ENCODE data around the gene OGFR. TPM values are rescaled to one million over a fixed set of nuclear protein-coding genes. Genes with fewer than 3 reads are reported as not detected.

The OGFR gene
- total RNA-seq, 1 experiment from 2014 or later, result 31.0 TPM

GRCh38 chr20:62823688-62824475, 19.2 kb downstream of the OGFR start:
- Mint-ChIP-seq H3K27ac (ENCODE audit: low read depth, unreplicated experiment) (no peak overlapping the region), H3K36me3 (ENCODE audit: insufficient read depth, unreplicated experiment) (no peaks in the 10 kb centered on the region), H3K27me3 (ENCODE audit: insufficient read depth, unreplicated experiment) (no peaks in the 10 kb centered on the region), H3K4me3 (ENCODE audit: unreplicated experiment) (no peak overlapping the region), H3K9me3 (ENCODE audit: unreplicated experiment) (no peaks in the 10 kb centered on the region), H3K4me1 (ENCODE audit: insufficient read depth, unreplicated experiment) (peaks cover under 1% of the 10 kb centered on the region)
- ChIA-PET CTCF (interaction anchor here (0.6 to 2.3 kb wide), 6 partner anchors 15 to 98 kb away, joined by 3 to 14 read pairs (median 4); no protein-coding TSS in a partner anchor), POLR2A (interaction anchor here (0.6 kb wide), 1 partner anchor 38 kb away, joined by 3 read pairs; the partner anchor contains the start of gene TCFL5)
- DNase-seq (ENCODE audit: unreplicated experiment), result no peak
- intact Hi-C loops (cut with micrococcal nuclease), result loop anchor here (5.0 kb wide), 1 partner anchor 38 kb away; the partner anchor contains the start of gene TCFL5
- TF ChIP-seq CTCF (IDR thresholded peaks at IDR 0.05; ENCODE audit: unreplicated experiment), result no peak
- no TSS peak for BruUV-seq (replicated peaks)

- no peak overlapping the region for H3K4me3 Mint-ChIP-seq (ENCODE audit: unreplicated experiment)
- no peaks in the 10 kb centered on the region for H3K9me3 Mint-ChIP-seq (ENCODE audit: unreplicated experiment)
- BruUV-seq (replicated peaks), result no TSS peak
- H3K36me3 Mint-ChIP-seq (ENCODE audit: insufficient read depth, unreplicated experiment), result no peaks in the 10 kb centered on the region
- TF ChIP-seq CTCF (IDR thresholded peaks at IDR 0.05; ENCODE audit: unreplicated experiment), result no peak
- no peak overlapping the region for H3K27ac Mint-ChIP-seq (ENCODE audit: low read depth, unreplicated experiment)
- intact Hi-C loops (cut with micrococcal nuclease), result loop anchor here (5.0 kb wide), 1 partner anchor 38 kb away; the partner anchor contains the start of gene TCFL5
- DNase-seq (ENCODE audit: unreplicated experiment), result no peak
- ChIA-PET POLR2A (interaction anchor here (0.5 kb wide), 1 partner anchor 11 kb away, joined by 3 read pairs; no protein-coding TSS in a partner anchor), CTCF (no interaction called here)
- no peaks in the 10 kb centered on the region for H3K27me3 Mint-ChIP-seq (ENCODE audit: insufficient read depth, unreplicated experiment)
- H3K4me1 Mint-ChIP-seq (ENCODE audit: insufficient read depth, unreplicated experiment), result no peaks in the 10 kb centered on the region
Measured at GRCh38 chr20:62824476-62825332, 20.1 kb downstream of the OGFR start.

GRCh38 chr20:62825333-62825985, 20.8 kb downstream of the OGFR start:
- Mint-ChIP-seq H3K27me3 (ENCODE audit: insufficient read depth, unreplicated experiment) (no peaks in the 10 kb centered on the region), H3K4me3 (ENCODE audit: unreplicated experiment) (no peak overlapping the region), H3K9me3 (ENCODE audit: unreplicated experiment) (no peaks in the 10 kb centered on the region), H3K27ac (ENCODE audit: low read depth, unreplicated experiment) (no peak overlapping the region), H3K36me3 (ENCODE audit: insufficient read depth, unreplicated experiment) (no peaks in the 10 kb centered on the region), H3K4me1 (ENCODE audit: insufficient read depth, unreplicated experiment) (no peaks in the 10 kb centered on the region)
- ChIA-PET POLR2A (interaction anchor here (0.5 kb wide), 1 partner anchor 12 kb away, joined by 3 read pairs; no protein-coding TSS in a partner anchor), CTCF (no interaction called here)
- intact Hi-C loops (cut with micrococcal nuclease), result no loop called here
- DNase-seq (ENCODE audit: unreplicated experiment), result no peak
- no peak for TF ChIP-seq CTCF (IDR thresholded peaks at IDR 0.05; ENCODE audit: unreplicated experiment)
- BruUV-seq (replicated peaks), result no TSS peak
